Liver (tissue), 3 donors: Measurements from ENCODE around the gene RPH3AL.

Experiments
- EGR1 ChIP-seq, 2 donors: IDR thresholded peaks; 2 replicates each; pipeline ENCODE4 v1.6.1; 2016 to 2018; ENCODE audit warnings: antibody characterized with exemption in 2 of 2, low read depth in 2 of 2
- GABPA ChIP-seq, 2 donors: IDR thresholded peaks in 1 of 2; conservative IDR thresholded peaks in 1 of 2; 2 replicates each; pipeline ENCODE4 v1.6.1; 2016; ENCODE audit warnings: antibody characterized with exemption in 2 of 2, mild to moderate bottlenecking in 1 of 2, moderate library complexity in 1 of 2
- JUND ChIP-seq, 2 donors: IDR thresholded peaks; 2 replicates each; pipeline ENCODE4 v1.6.1; 2016; ENCODE audit warnings: antibody characterized with exemption in 2 of 2
- TAF1 ChIP-seq: conservative IDR thresholded peaks from 2 replicates; pipeline ENCODE4 v1.6.1; 2016; ENCODE audit warnings: antibody characterized with exemption, mild to moderate bottlenecking
- YY1 ChIP-seq: IDR thresholded peaks from 2 replicates; pipeline ENCODE4 v1.6.1; 2016; ENCODE audit warnings: antibody characterized with exemption, mild to moderate bottlenecking
- ZBTB33 ChIP-seq: IDR thresholded peaks from 2 replicates; pipeline ENCODE4 v1.6.1; 2016; ENCODE audit warnings: antibody characterized with exemption
- TF ChIP-seq, protein P1 (sequence below): fragments of 150-350 bp; IDR thresholded peaks from 2 replicates; pipeline ENCODE4 v1.5.1; 2017; ENCODE audit warnings: improper control_type of control experiment, low read depth, low read length; ENCODE audit not compliant: missing input control
- TF ChIP-seq, protein P2 (sequence below): IDR thresholded peaks from 2 replicates; pipeline ENCODE4 v1.6.1; 2016; ENCODE audit warnings: antibody characterized with exemption
- donor health status: healthy.
- donor health status: healthy.

- TF ChIP-seq, protein P1, sequence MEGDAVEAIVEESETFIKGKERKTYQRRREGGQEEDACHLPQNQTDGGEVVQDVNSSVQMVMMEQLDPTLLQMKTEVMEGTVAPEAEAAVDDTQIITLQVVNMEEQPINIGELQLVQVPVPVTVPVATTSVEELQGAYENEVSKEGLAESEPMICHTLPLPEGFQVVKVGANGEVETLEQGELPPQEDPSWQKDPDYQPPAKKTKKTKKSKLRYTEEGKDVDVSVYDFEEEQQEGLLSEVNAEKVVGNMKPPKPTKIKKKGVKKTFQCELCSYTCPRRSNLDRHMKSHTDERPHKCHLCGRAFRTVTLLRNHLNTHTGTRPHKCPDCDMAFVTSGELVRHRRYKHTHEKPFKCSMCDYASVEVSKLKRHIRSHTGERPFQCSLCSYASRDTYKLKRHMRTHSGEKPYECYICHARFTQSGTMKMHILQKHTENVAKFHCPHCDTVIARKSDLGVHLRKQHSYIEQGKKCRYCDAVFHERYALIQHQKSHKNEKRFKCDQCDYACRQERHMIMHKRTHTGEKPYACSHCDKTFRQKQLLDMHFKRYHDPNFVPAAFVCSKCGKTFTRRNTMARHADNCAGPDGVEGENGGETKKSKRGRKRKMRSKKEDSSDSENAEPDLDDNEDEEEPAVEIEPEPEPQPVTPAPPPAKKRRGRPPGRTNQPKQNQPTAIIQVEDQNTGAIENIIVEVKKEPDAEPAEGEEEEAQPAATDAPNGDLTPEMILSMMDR: no peak
- TF ChIP-seq, protein P2, sequence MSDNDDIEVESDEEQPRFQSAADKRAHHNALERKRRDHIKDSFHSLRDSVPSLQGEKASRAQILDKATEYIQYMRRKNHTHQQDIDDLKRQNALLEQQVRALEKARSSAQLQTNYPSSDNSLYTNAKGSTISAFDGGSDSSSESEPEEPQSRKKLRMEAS: no peak
- TF ChIP-seq JUND (IDR thresholded peaks at IDR 0.05) (no peak), ZBTB33 (no peak), EGR1 (IDR thresholded peaks at IDR 0.05; ENCODE audit: low read depth in 2 of 2) (no peak), GABPA (IDR thresholded peaks at IDR 0.05 in 1 of 2, conservative IDR thresholded peaks at IDR 0.05 in 1 of 2) (no peak), YY1 (no peak), TAF1 (no peak)
These were observed 137.7 kb downstream of the RPH3AL start for GRCh38 chr17:214881-215331.
